Metanephros (tissue), 1 donor: Measurements from ENCODE around the gene FAM241B. TPM values are rescaled to one million over a fixed set of nuclear protein-coding genes. Genes with fewer than 3 reads are reported as not detected.

ENCODE experiments used
- total RNA-seq: library from RNA; depleted of rRNA; stranded (reverse); fragments of >200 nt; gene quantifications from one replicate; pipeline ENCODE4 v1.2.3, GENCODE V29; 2014

FAM241B gene
- total RNA-seq = 4.1 TPM

DNA sequence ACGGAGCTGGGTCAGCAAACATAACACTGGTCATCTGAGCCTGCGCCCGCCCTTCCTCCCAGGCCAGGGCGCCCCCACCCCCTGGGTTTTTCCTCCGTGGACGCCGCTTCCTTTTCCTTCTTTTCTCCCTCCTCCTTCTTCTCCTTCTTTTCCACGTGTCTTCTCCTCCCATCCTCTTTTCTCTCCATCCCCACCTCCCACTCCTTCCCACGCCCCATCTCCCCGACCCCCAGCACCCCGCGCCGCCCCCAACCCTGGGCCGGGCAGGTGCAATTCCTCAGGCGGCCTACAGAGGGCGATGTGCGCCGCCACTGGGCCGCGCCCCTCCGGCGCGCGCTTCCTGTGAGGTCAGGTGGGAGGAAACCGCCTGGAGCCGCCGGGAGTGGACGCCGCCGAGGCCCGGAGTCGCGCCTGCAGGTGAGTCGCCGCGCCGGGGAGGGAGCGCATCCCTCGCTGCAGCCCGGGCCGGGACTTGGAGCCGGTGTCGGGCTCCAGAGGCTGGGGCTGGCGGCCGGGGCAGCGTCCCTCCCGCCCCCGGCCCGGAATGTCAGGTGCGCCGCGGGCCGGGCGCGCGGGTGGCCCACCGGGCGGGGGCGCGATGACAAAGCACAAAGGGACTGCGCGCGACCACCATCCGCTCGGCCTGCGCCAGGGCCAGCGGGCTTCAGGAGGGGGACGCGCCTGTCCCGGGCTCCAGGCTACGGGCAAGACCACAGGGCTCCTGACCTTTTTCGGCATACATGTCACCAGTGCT is at the start of gene FAM241B:
TSS of gene FAM241B (plus strand) at position 351 of the 754 bp plus-strand sequence. CDS start 1,497 bp downstream, outside the sequence.

Other genes with a start within 250 kb of the FAM241B start
- gene TACR2, start 213.3 kb upstream of the FAM241B start, total RNA-seq = not detected
- 52.1 TPM for gene TSPAN15, start 178.8 kb upstream of the FAM241B start, total RNA-seq
- not detected for gene NEUROG3, start 56.8 kb upstream of the FAM241B start, total RNA-seq
- gene COL13A1, start 171.7 kb downstream of the FAM241B start, total RNA-seq = 13.0 TPM